ENCODE measurements around the gene CACNA1I. TPM values are rescaled to one million over a fixed set of nuclear protein-coding genes. Genes with fewer than 3 reads are reported as not detected.

The CACNA1I gene
- total and polyA plus RNA-seq, 10 donors, result 0.24 to 4.1 (median 1.1) TPM

DNA sequence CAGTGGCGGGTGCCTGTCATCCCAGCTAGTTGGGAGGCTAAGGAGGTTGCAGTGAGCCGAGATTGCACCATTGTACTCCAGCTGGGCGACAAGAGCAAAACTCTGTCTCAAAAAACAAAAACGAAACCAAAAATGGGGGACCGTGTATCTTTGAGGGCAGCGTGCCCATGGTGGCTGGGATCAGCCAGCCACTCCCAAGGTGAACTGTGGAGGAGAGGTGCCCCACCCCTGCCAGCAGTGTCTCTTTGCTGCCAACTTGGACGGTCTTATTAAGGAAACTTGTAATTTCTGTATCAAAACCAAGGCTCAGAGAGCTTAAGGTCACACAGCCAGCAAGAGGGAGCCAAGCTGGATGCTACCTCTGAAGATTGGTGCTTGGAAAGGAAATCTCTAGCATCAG is 147.7 kb downstream of the CACNA1I start:
- no peaks in the 10 kb centered on the region for H3K36me3 ChIP-seq
- no peaks in the 10 kb centered on the region for H3K9me3 ChIP-seq
- no peak overlapping the region for H3K27ac ChIP-seq
- H3K4me1 ChIP-seq, result no peaks in the 10 kb centered on the region
- intact Hi-C loops (cut with DNase I; ENCODE audit: low total_unique reads), result no loop called here
- TF ChIP-seq POLR2AphosphoS5 (IDR thresholded peaks at IDR 0.05), result no peak
- no peak for TF ChIP-seq POLR2A (IDR thresholded peaks at IDR 0.05)
- TF ChIP-seq, protein P1, sequence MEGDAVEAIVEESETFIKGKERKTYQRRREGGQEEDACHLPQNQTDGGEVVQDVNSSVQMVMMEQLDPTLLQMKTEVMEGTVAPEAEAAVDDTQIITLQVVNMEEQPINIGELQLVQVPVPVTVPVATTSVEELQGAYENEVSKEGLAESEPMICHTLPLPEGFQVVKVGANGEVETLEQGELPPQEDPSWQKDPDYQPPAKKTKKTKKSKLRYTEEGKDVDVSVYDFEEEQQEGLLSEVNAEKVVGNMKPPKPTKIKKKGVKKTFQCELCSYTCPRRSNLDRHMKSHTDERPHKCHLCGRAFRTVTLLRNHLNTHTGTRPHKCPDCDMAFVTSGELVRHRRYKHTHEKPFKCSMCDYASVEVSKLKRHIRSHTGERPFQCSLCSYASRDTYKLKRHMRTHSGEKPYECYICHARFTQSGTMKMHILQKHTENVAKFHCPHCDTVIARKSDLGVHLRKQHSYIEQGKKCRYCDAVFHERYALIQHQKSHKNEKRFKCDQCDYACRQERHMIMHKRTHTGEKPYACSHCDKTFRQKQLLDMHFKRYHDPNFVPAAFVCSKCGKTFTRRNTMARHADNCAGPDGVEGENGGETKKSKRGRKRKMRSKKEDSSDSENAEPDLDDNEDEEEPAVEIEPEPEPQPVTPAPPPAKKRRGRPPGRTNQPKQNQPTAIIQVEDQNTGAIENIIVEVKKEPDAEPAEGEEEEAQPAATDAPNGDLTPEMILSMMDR (IDR thresholded peaks at IDR 0.05 in 8 of 11, conservative IDR thresholded peaks at IDR 0.05 in 3 of 11), result no peak
- peak; percentile 36 for DNase-seq
- WGBS, 5 donors, result 70 to 88% (median 78%) methylated on average over 7 of the region's 7 CpGs
- peaks cover 0 to 16% (median 0%) of the 10 kb centered on the region in 7 donors for H3K27me3 ChIP-seq (replicated peaks in 1 of 7)
- H3K4me3 ChIP-seq, result peak overlapping the region in 2 of 8 donors; percentile 8 to 23

DNA sequence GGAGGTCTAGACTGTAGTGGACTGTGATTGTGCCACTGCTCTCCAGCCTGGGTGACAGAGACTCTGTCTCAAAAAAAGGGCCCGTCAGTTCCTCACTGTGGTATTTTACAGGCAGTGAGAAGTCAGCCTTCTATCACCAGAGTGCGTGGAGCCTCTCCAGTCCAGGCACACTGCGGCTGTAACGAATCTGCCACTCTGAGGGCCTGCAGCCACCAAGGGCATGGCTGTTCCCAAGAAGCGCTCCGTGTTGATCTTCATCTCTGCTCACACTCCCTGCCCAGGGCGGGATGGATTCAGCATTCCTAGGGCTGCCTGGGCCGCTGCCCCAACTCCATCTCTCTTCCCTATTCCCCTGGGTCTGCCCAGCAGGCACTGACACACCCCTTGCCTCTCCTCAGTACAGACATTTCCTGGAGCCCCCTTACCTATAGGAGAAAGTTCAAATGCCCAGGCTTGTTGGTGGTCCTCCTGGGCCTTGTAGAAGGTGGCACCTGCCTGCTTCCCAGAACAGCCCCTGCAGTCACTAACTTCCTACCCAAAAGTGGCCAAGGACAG is 148.4 kb downstream of the CACNA1I start:
- peaks cover 0 to 16% (median 0%) of the 10 kb centered on the region in 7 donors for H3K27me3 ChIP-seq (replicated peaks in 1 of 7)
- TF ChIP-seq POLR2A (IDR thresholded peaks at IDR 0.05) (no peak), POLR2AphosphoS5 (IDR thresholded peaks at IDR 0.05) (no peak)
- TF ChIP-seq, protein P1 (IDR thresholded peaks at IDR 0.05 in 8 of 11, conservative IDR thresholded peaks at IDR 0.05 in 3 of 11), result no peak
- WGBS, 5 donors, result 86 to 96% (median 93%) methylated on average over 4 to 8 of the region's 8 CpGs
- H3K27ac ChIP-seq, result no peak overlapping the region
- H3K36me3 ChIP-seq, result no peaks in the 10 kb centered on the region
- no peaks in the 10 kb centered on the region for H3K9me3 ChIP-seq
- no peak overlapping the region for H3K4me3 ChIP-seq
- DNase-seq, result peak; percentile 41
- intact Hi-C loops (cut with DNase I; ENCODE audit: low total_unique reads), result no loop called here
- H3K4me1 ChIP-seq, result no peaks in the 10 kb centered on the region

DNA sequence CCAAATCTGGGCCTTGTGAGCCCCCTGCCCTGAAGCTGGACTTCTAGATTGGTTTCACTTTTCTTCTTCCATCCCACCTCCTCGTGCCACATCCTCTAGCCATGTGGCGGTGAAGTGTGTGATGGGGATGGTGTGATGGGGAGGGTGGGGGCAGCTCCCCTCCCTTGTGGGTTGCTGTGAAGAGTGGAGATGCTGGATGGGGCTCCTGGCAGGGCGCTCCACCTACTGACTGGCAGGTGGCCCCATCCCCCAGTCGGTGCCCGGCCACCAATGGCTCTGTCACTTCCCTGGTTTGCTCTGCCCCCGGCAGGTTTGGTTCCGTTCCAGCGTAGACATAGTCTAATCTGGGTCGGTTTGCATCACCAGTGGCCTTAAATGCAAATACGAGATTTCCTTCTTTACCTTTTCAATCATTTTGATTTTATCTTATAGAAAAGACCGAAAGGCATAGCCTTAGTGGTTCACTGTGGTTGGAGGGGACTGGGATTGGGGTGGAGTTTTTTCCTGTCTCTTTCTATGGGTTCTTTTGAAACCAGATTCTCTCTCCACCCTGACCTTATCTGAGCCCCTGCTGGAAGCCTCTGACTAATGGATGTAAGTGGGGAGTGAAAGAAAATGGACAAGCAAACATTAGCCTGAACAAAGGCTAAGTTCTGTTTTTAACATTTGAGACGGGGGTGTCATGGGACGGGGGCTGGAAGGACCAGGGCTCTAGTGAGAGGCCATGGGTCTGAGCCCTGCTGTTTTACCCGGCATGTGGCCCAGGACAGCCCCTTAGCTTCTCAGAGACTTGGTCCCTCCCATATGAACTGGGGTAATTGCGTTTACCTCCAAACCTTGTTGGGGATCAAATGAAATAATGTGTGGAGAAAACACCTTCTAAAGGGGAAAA is 149.3 kb downstream of the CACNA1I start:
- Histone ChIP-seq H3K4me3 (no peak overlapping the region), H3K27ac (no peak overlapping the region), H3K9me3 (no peaks in the 10 kb centered on the region), H3K27me3 (replicated peaks in 1 of 7) (peaks cover 0 to 16% (median 0%) of the 10 kb centered on the region in 7 donors), H3K4me1 (no peaks in the 10 kb centered on the region), H3K36me3 (no peaks in the 10 kb centered on the region)
- intact Hi-C loops (cut with DNase I; ENCODE audit: low total_unique reads), result no loop called here
- DNase-seq, result peak; percentile 49
- TF ChIP-seq POLR2AphosphoS5 (IDR thresholded peaks at IDR 0.05) (no peak), POLR2A (IDR thresholded peaks at IDR 0.05) (no peak)
- TF ChIP-seq, protein P1 (IDR thresholded peaks at IDR 0.05 in 8 of 11, conservative IDR thresholded peaks at IDR 0.05 in 3 of 11), result no peak
- 76 to 87% (median 80%) methylated on average over 15 of the region's 15 CpGs for WGBS, 5 donors

All from spleen (tissue), 11 donors.